DMS114 treated with DMSO at 0.1 percent for 48 hours (cell line): Measurements from ENCODE around the gene NEK1.

Experiments used
- DNase-seq: peaks from one replicate; lab custom pipeline; 2025; ENCODE audit not compliant: unreplicated experiment; lab: John Stamatoyannopoulos, UW

NEK1 gene

DNA sequence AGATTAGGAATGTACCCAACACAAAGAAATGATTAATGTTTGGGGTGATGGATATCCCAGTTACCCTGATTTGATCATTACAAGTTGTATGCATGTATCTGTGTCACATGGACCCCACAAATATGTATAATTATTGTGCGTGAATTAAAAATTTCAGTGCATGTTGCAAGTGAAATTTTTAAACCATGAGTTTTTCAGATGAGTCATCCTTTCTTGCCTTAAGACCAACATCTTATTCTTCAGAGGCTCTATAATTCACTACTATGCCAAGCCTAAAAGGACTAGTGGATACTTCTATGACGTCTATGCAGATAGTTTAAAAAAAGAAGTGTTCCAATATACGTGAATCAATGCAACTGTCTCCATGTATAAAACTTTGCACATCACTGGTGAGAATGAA lies 228.7 kb downstream of the NEK1 start:
- DNase-seq = no peak

DNA sequence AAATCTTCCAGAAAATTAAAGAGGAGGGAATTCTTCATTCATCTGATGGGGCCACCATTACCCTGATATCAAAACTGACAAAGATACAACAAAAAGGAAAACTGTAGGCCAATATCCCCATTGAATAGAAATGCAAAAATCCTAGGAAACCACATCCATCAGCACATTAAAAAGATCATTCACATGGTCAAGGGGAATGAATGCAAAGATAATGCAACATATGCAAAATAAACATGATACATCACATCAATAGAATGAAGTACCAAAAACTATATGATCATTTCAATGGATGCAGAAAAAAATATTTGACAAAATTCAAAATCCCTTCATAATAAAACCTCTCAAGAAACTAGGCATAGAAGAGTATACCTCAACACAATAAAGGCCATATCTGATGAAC lies 232.7 kb downstream of the NEK1 start:
- no peak for DNase-seq

DNA sequence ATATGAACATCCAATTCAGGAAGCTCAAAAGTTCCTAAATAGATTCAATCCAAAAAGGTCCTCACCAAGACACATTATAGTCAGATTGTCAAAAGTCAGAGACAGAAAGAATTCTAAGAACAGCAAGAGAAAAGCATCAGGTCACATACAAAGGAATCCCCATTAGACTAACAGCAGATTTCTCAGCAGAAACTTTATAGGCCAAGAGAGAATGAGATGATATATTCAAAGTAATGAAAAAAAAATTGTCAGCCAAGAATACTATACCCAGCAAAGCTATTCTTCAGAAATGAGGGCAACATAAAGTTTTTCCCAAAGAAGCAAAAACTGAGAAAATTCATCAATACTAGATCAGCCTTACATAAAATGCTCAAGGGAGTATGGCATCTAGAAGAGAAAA lies 235.0 kb downstream of the NEK1 start:
- no peak for DNase-seq

- DNase-seq = no peak
These were observed 236.0 kb downstream of the NEK1 start for GRCh38 chr4:169376421-169376820.

DNA sequence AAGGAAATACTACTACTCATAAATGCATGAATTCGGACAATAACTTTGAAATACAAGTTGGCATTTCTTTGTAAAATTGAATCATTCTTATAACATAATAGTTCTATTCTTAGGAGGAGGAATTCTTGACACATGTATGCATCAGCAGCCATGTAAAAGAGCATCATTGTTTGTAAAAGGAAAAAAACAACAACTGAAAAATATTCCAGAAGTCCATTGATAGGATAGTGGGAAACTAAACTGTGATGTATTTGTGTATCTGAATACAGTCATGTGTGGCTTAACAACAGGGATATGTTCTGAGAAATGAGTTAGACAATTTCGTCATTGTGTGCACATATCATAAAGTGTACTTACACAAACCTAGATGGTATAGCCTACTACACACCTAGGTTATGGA lies 239.6 kb downstream of the NEK1 start:
- no peak for DNase-seq

GRCh38 chr4:169369634-169370033 lies 242.7 kb downstream of the NEK1 start:
- no peak for DNase-seq

- DNase-seq = no peak
These were observed 244.6 kb downstream of the NEK1 start for GRCh38 chr4:169367826-169368225.

- DNase-seq = no peak
These were observed 245.6 kb downstream of the NEK1 start for GRCh38 chr4:169366821-169367220.

- DNase-seq = no peak
These were observed 249.8 kb downstream of the NEK1 start for GRCh38 chr4:169362607-169363006.

- DNase-seq = no peak
These were observed 250.6 kb downstream of the NEK1 start for GRCh38 chr4:169361756-169362155.

- DNase-seq = no peak
These were observed 252.4 kb downstream of the NEK1 start for GRCh38 chr4:169359961-169360360.

DNA sequence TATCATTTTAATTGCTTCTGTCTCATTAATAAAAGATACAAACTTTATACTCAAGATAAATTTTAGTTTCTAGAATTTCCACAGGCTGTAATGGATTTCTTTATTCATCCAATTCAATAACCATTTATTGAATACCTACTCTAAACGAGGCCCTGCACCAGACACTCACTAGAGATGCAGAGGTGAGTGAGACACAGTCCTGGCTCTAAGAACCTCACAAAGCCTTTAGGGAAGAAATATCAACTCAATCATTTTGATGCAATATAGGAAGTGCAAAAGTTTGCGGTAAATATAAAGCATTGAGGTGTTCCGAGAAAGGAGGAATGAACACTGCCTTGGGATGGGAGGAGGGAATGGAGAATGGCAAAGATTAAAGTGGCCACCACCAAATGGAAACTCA lies 260.0 kb downstream of the NEK1 start:
- DNase-seq = no peak

DNA sequence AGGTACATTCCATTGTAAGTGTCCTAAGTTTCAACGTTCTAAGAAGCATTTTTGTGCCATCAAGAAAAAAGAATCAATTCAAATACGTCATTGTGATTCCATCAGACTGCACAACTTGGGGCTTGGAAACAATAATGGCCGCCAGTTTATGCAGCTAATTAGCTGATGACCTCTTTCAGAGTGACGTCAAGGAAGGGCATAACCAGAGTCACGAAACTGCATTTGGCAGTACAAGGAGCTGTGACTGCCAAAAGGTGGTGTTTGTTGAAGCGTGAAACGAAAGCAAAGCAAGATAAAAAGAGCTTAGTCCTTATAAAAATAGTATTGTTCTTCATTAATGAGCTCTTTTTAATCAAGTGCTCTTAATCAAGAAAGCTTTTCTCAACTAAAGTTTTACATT lies 260.5 kb downstream of the NEK1 start:
- DNase-seq = no peak

GRCh38 chr4:169348541-169348940 lies 263.8 kb downstream of the NEK1 start:
- DNase-seq = no peak

DNA sequence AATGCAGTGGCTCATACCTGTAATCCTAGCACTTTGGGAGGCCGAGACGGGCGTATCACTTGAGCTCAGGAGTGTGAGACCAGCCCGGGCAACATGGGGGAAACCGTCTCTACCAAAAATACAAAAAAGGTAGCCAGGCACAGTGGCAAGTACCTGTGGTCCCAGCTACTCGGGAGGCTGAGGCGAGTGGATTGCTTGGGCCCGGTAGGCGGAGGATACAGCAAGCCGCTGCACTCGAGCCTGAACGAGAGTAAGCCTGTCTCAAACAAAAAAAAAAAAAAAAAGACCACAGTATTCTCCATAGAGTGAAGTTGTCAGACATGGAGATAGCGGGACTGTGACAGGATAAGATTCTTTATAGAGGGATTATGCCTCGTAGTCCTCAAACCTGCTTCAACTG lies 265.5 kb downstream of the NEK1 start:
- DNase-seq = no peak

DNA sequence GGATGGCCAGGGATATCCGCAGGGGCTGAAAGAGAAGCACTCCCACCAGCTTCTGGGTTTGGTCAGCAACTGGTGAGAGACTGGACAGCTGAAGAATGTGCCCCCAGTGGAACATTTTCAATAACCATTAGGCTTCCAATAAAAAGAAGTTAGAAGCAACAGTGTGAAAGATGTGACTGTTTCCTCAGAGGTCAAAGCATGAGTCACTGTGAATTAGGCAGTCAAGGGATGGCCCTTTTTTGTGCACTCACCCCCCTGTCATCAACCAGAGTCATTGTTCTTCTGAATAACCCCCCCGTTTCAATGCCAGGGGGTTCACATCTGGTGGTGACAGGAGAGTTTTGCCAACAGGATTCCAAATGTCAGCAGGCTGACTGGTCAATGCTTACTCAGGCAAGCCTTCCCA lies 267.1 kb downstream of the NEK1 start:
- no peak for DNase-seq
